HFFc6 (cell line): Measurements from ENCODE around the gene ARMC9. TPM values are rescaled to one million over a fixed set of nuclear protein-coding genes. Genes with fewer than 3 reads are reported as not detected.

ENCODE experiments used
- DNase-seq: peaks from one replicate; pipeline ENCODE4 v3.0.0-alpha.2; 2018
- H3K27ac Mint-ChIP-seq: 2 replicates; pipeline ENCODE4 v1.8.0; 2020; ENCODE audit warnings: mild to moderate bottlenecking, mixed read lengths
- H3K27me3 Mint-ChIP-seq: 2 replicates; pipeline ENCODE4 v1.8.0; 2021; ENCODE audit warnings: mild to moderate bottlenecking, moderate library complexity, mixed read lengths; ENCODE audit not compliant: insufficient read depth
- H3K36me3 Mint-ChIP-seq: 2 replicates; pipeline ENCODE4 v1.8.0; 2021; ENCODE audit warnings: low read depth, mixed read lengths
- H3K4me1 Mint-ChIP-seq: 2 replicates; pipeline ENCODE4 v1.8.0; 2020; ENCODE audit warnings: low read depth, mixed read lengths
- H3K4me3 Mint-ChIP-seq: 2 replicates; pipeline ENCODE4 v1.8.0; 2020; ENCODE audit warnings: mild to moderate bottlenecking, moderate library complexity, mixed read lengths
- H3K9me3 Mint-ChIP-seq: 2 replicates; pipeline ENCODE4 v1.8.0; 2020; ENCODE audit warnings: mild to moderate bottlenecking, mixed read lengths
- total RNA-seq, 6 experiments: library from RNA; stranded (reverse); fragmentation: NEBNext Ultra II Directional; extraction: Animal tissue kit (Norgen Biotek cat#: 25700); gene quantifications; 2 replicates in 1 of 6; 3 replicates in 5 of 6; pipeline ENCODE4 v1.2.3, GENCODE V29; 2021
- TF ChIP-seq, protein P1 (sequence below): fragments of 200-600 bp; sonication (generic); IDR thresholded peaks from 2 replicates; pipeline ENCODE4 v1.5.0; 2021; ENCODE audit warnings: antibody characterized with exemption, mild to moderate bottlenecking

The ARMC9 gene
- total RNA-seq, 6 experiments from 2014 or later: 49.3 to 93.2 (median 55.7) TPM

- TF ChIP-seq, protein P1, sequence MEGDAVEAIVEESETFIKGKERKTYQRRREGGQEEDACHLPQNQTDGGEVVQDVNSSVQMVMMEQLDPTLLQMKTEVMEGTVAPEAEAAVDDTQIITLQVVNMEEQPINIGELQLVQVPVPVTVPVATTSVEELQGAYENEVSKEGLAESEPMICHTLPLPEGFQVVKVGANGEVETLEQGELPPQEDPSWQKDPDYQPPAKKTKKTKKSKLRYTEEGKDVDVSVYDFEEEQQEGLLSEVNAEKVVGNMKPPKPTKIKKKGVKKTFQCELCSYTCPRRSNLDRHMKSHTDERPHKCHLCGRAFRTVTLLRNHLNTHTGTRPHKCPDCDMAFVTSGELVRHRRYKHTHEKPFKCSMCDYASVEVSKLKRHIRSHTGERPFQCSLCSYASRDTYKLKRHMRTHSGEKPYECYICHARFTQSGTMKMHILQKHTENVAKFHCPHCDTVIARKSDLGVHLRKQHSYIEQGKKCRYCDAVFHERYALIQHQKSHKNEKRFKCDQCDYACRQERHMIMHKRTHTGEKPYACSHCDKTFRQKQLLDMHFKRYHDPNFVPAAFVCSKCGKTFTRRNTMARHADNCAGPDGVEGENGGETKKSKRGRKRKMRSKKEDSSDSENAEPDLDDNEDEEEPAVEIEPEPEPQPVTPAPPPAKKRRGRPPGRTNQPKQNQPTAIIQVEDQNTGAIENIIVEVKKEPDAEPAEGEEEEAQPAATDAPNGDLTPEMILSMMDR: no peak
- no peaks in the 10 kb centered on the region; the same call in 1 of the 2 replicates for H3K36me3 Mint-ChIP-seq
- no peaks in the 10 kb centered on the region for H3K9me3 Mint-ChIP-seq
- no peak overlapping the region for H3K27ac Mint-ChIP-seq
- no peak overlapping the region for H3K4me3 Mint-ChIP-seq
- no peak for DNase-seq
- peaks cover 2% of the 10 kb centered on the region; the same call in 1 of the 2 replicates for H3K27me3 Mint-ChIP-seq
- no peaks in the 10 kb centered on the region for H3K4me1 Mint-ChIP-seq
These were observed 127.4 kb downstream of the ARMC9 start for GRCh38 chr2:231325826-231326225.

DNA sequence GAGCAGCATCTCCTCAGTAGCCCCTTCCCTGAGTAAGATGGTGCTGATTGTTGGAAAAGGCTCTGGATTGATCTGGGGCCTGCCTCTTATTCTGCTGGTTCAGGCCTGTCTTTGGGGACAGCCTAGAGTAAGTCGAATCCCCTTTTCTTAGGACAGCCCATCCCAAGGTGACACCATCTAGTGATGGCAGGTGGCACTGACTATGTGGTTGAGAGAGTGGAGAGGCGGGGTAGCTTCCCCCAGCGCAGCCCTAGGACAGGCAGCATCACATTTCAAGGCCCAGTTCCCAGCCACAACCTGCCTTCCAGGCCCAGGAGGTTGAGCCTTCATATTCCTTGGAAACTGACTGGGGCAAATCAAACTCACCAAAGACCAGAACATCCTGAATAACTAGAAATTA lies 128.0 kb downstream of the ARMC9 start:
- H3K9me3 Mint-ChIP-seq: no peaks in the 10 kb centered on the region
- no peak for DNase-seq
- H3K27me3 Mint-ChIP-seq: peaks cover 2% of the 10 kb centered on the region; the same call in 1 of the 2 replicates
- H3K36me3 Mint-ChIP-seq: peaks cover 5% of the 10 kb centered on the region; the same call in 1 of the 2 replicates
- H3K4me3 Mint-ChIP-seq: no peak overlapping the region
- no peak overlapping the region for H3K27ac Mint-ChIP-seq
- no peaks in the 10 kb centered on the region for H3K4me1 Mint-ChIP-seq
- TF ChIP-seq, protein P1: no peak

DNA sequence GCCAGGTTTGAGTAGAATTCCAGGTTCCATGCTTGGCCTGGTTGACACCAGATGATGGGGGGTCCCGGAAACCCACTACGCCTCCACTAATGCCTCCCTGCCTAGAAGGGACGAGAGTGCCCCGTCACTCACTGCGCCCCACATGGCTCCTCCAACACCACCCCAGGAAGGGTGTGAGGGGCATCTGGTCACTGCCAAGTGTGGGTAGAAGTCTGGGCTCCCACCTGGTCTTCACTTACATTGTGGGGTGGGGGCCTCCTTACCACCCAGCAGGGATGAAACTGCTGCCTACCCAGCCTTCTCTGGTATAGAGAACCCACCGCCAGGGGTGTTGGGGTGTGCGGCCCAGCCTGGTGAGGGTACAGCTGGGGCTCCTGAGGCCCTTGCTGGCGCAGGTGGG lies 131.9 kb downstream of the ARMC9 start:
- no peak for DNase-seq
- Mint-ChIP-seq H3K27me3 (peaks cover 5% of the 10 kb centered on the region; the same call in 1 of the 2 replicates), H3K27ac (no peak overlapping the region), H3K36me3 (peaks cover 37% of the 10 kb centered on the region), H3K9me3 (no peaks in the 10 kb centered on the region), H3K4me3 (no peak overlapping the region), H3K4me1 (peaks cover 18% of the 10 kb centered on the region)
- TF ChIP-seq, protein P1: no peak

GRCh38 chr2:231331533-231331932 lies 133.1 kb downstream of the ARMC9 start:
- peaks cover 5% of the 10 kb centered on the region; the same call in 1 of the 2 replicates for H3K27me3 Mint-ChIP-seq
- peaks cover 18% of the 10 kb centered on the region for H3K4me1 Mint-ChIP-seq
- H3K27ac Mint-ChIP-seq: no peak overlapping the region
- H3K36me3 Mint-ChIP-seq: peaks cover 37% of the 10 kb centered on the region
- TF ChIP-seq, protein P1: no peak
- no peak overlapping the region for H3K4me3 Mint-ChIP-seq
- H3K9me3 Mint-ChIP-seq: no peaks in the 10 kb centered on the region
- no peak for DNase-seq

- Mint-ChIP-seq H3K4me1 (peaks cover 18% of the 10 kb centered on the region), H3K36me3 (peaks cover 37% of the 10 kb centered on the region), H3K27ac (no peak overlapping the region), H3K27me3 (peaks cover 5% of the 10 kb centered on the region; the same call in 1 of the 2 replicates), H3K4me3 (no peak overlapping the region), H3K9me3 (no peaks in the 10 kb centered on the region)
- TF ChIP-seq, protein P1: no peak
- DNase-seq: no peak
These were observed 134.0 kb downstream of the ARMC9 start for GRCh38 chr2:231332388-231332787.
